Naive thymus-derived CD8-positive, alpha-beta T cell (primary cell): ENCODE measurements around the gene ASB4. TPM values are rescaled to one million over a fixed set of nuclear protein-coding genes. Genes with fewer than 3 reads are reported as not detected.
"Not testable (repeated sequence)": the region's sequence is repeated elsewhere in the genome, so short reads cannot be mapped to it uniquely, and the experiment has no call there.

Experiments
- ATAC-seq, 2 donors: fragments of 150-1000 bp; cut with Tn5 transposase in 1 of 2; sonication (Bioruptor Pico), chemical (Tn5 transposase) in 1 of 2; 1 replicate in 1 of 2; 2 replicates in 1 of 2; pipeline ENCODE4 v1.10.0; 2021; ENCODE audit warnings: mild to moderate bottlenecking in 2 of 2, moderate library complexity in 2 of 2
- POLR2A ChIA-PET: fragments of 350-600 bp; sonication (Branson Sonifier 250); formaldehyde crosslinking; loops from one replicate; lab custom pipeline; 2021; ENCODE audit warnings: antibody characterized with exemption; lab: Charles Lee
- DNase-seq, 10 donors: peaks; one replicate each; pipeline versions ENCODE4 v3.0.0 to v3.0.0-alpha.2; 2020 to 2022
- H3K27ac Mint-ChIP-seq, 10 donors: one replicate each; pipeline ENCODE4 v1.8.0; 2020 to 2022; ENCODE audit warnings: mild to moderate bottlenecking in 10 of 10, mixed read lengths in 10 of 10, moderate library complexity in 4 of 10, inconsistent platforms in 1 of 10
- H3K27me3 Mint-ChIP-seq, 5 donors: one replicate each; pipeline ENCODE4 v1.8.0; 2021 to 2022; ENCODE audit warnings: mixed read lengths in 5 of 5
- H3K36me3 Mint-ChIP-seq, 3 donors: one replicate each; pipeline ENCODE4 v1.8.0; 2020 to 2022; ENCODE audit warnings: mixed read lengths in 3 of 3, mild to moderate bottlenecking in 2 of 3, inconsistent platforms in 1 of 3
- H3K4me1 Mint-ChIP-seq, 4 donors: one replicate each; pipeline ENCODE4 v1.8.0; 2021 to 2022; ENCODE audit warnings: mixed read lengths in 4 of 4
- H3K4me3 Mint-ChIP-seq, 10 donors: one replicate each; pipeline ENCODE4 v1.8.0; 2020 to 2022; ENCODE audit warnings: mild to moderate bottlenecking in 10 of 10, mixed read lengths in 10 of 10, moderate library complexity in 6 of 10, inconsistent platforms in 1 of 10
- H3K9me3 Mint-ChIP-seq, 9 donors: one replicate each; pipeline ENCODE4 v1.8.0; 2020 to 2022; ENCODE audit warnings: mixed read lengths in 9 of 9, mild to moderate bottlenecking in 3 of 9, inconsistent platforms in 1 of 9, moderate library complexity in 1 of 9
- polyA plus RNA-seq, 3 donors: library from polyadenylated mRNA; unstranded; fragments of 300-500 nt; fragmentation: Illumina TruSeq; gene quantifications; one replicate each; pipeline ENCODE4 v1.2.3, GENCODE V29; 2021
- total RNA-seq, 8 experiments: library from RNA in 2 of 8; stranded (reverse) in 2 of 8; gene quantifications; one replicate each; pipeline ENCODE4 v1.2.3 and lab custom pipeline; 2021 to 2026

ASB4 gene
- total and polyA plus RNA-seq, 5 experiments from 2014 or later, result not detected

- POLR2A ChIA-PET, ATAC-seq, H3K4me3 Mint-ChIP-seq, H3K27ac Mint-ChIP-seq, H3K36me3 Mint-ChIP-seq, H3K4me1 Mint-ChIP-seq, H3K9me3 Mint-ChIP-seq, DNase-seq: not testable (repeated sequence)
- H3K27me3 Mint-ChIP-seq, result peaks cover 3 to 28% (median 7%) of the 10 kb centered on the region in 5 donors
Observed at GRCh38 chr7:95552010-95552926, 66.5 kb downstream of the ASB4 start.

GRCh38 chr7:95553939-95554338 lies 68.2 kb downstream of the ASB4 start:
- Mint-ChIP-seq H3K27me3 (peaks cover 4 to 31% (median 7%) of the 10 kb centered on the region in 5 donors), H3K36me3 (no peaks in the 10 kb centered on the region), H3K27ac (no peak overlapping the region), H3K4me1 (no peaks in the 10 kb centered on the region), H3K9me3 (no peaks in the 10 kb centered on the region), H3K4me3 (no peak overlapping the region)
- ATAC-seq (no peak), DNase-seq (no peak)
- POLR2A ChIA-PET, result no interaction called here

GRCh38 chr7:95556777-95557176 lies 71.0 kb downstream of the ASB4 start:
- Mint-ChIP-seq H3K4me1 (no peaks in the 10 kb centered on the region), H3K27ac (no peak overlapping the region), H3K9me3 (peaks cover 0 to 3% (median 0%) of the 10 kb centered on the region in 9 donors), H3K27me3 (peaks cover 2 to 22% (median 10%) of the 10 kb centered on the region in 5 donors), H3K4me3 (no peak overlapping the region), H3K36me3 (no peaks in the 10 kb centered on the region)
- DNase-seq, result no peak
- no peak for ATAC-seq
- POLR2A ChIA-PET, result no interaction called here

GRCh38 chr7:95558864-95559263 lies 73.1 kb downstream of the ASB4 start:
- ATAC-seq (no peak), DNase-seq (no peak)
- Mint-ChIP-seq H3K27ac (no peak overlapping the region), H3K4me3 (no peak overlapping the region), H3K9me3 (peaks cover 0 to 10% (median 0%) of the 10 kb centered on the region in 9 donors), H3K27me3 (peaks cover 2 to 16% (median 10%) of the 10 kb centered on the region in 5 donors), H3K4me1 (no peaks in the 10 kb centered on the region), H3K36me3 (no peaks in the 10 kb centered on the region)
- POLR2A ChIA-PET, result no interaction called here

GRCh38 chr7:95560674-95561073 lies 74.9 kb downstream of the ASB4 start:
- no peaks in the 10 kb centered on the region for H3K4me1 Mint-ChIP-seq
- POLR2A ChIA-PET, result no interaction called here
- no peak overlapping the region for H3K27ac Mint-ChIP-seq
- H3K36me3 Mint-ChIP-seq, result no peaks in the 10 kb centered on the region
- peaks cover 2 to 13% (median 7%) of the 10 kb centered on the region in 5 donors for H3K27me3 Mint-ChIP-seq
- ATAC-seq, result no peak
- DNase-seq, result no peak
- H3K4me3 Mint-ChIP-seq, result no peak overlapping the region
- H3K9me3 Mint-ChIP-seq, result peaks cover 0 to 10% (median 0%) of the 10 kb centered on the region in 9 donors

GRCh38 chr7:95569720-95570119 lies 84.0 kb downstream of the ASB4 start:
- ATAC-seq, result no peak

GRCh38 chr7:95577137-95577536 lies 91.4 kb downstream of the ASB4 start:
- Mint-ChIP-seq H3K27me3 (peaks cover 0 to 7% (median 2%) of the 10 kb centered on the region in 5 donors), H3K4me1 (no peaks in the 10 kb centered on the region), H3K4me3 (no peak overlapping the region), H3K27ac (no peak overlapping the region), H3K9me3 (peaks cover 0 to 19% (median 4%) of the 10 kb centered on the region in 9 donors), H3K36me3 (no peaks in the 10 kb centered on the region)
- POLR2A ChIA-PET, result no interaction called here
- DNase-seq, result no peak
- ATAC-seq, result no peak

More at GRCh38 chr7:95569720-95570119, 84.0 kb downstream of the ASB4 start:
- H3K27me3 Mint-ChIP-seq, result peaks cover 0 to 3% (median 0%) of the 10 kb centered on the region in 5 donors
- H3K36me3 Mint-ChIP-seq, result no peaks in the 10 kb centered on the region
- DNase-seq, result no peak
- POLR2A ChIA-PET, result no interaction called here
- H3K27ac Mint-ChIP-seq, result no peak overlapping the region
- H3K4me1 Mint-ChIP-seq, result no peaks in the 10 kb centered on the region
- H3K4me3 Mint-ChIP-seq, result no peak overlapping the region
- H3K9me3 Mint-ChIP-seq, result peaks cover 0 to 9% (median 3%) of the 10 kb centered on the region in 9 donors

GRCh38 chr7:95578299-95578855 lies 92.6 kb downstream of the ASB4 start:
- Mint-ChIP-seq H3K27ac (no peak overlapping the region), H3K4me3 (no peak overlapping the region), H3K9me3 (peaks cover 0 to 9% (median 2%) of the 10 kb centered on the region in 9 donors), H3K27me3 (peaks cover 0 to 7% (median 2%) of the 10 kb centered on the region in 5 donors), H3K4me1 (no peaks in the 10 kb centered on the region), H3K36me3 (no peaks in the 10 kb centered on the region)
- POLR2A ChIA-PET, result no interaction called here
- DNase-seq (no peak), ATAC-seq (no peak)

- DNase-seq (no peak), ATAC-seq (no peak)
- Mint-ChIP-seq H3K4me3 (no peak overlapping the region), H3K4me1 (no peaks in the 10 kb centered on the region), H3K36me3 (no peaks in the 10 kb centered on the region), H3K27ac (no peak overlapping the region), H3K9me3 (peaks cover 0 to 9% (median 2%) of the 10 kb centered on the region in 9 donors), H3K27me3 (peaks cover 0 to 7% (median 2%) of the 10 kb centered on the region in 5 donors)
- POLR2A ChIA-PET, result no interaction called here
Observed at GRCh38 chr7:95579318-95579717, 93.6 kb downstream of the ASB4 start.

- H3K27ac Mint-ChIP-seq, result no peak overlapping the region
Observed at GRCh38 chr7:95581467-95581866, 95.7 kb downstream of the ASB4 start.

GRCh38 chr7:95582578-95583293 lies 97.0 kb downstream of the ASB4 start:
- DNase-seq (no peak), ATAC-seq (no peak)
- H3K36me3 Mint-ChIP-seq, result no peaks in the 10 kb centered on the region
- POLR2A ChIA-PET, result no interaction called here
- no peaks in the 10 kb centered on the region for H3K9me3 Mint-ChIP-seq
- H3K4me1 Mint-ChIP-seq, result no peaks in the 10 kb centered on the region
- H3K4me3 Mint-ChIP-seq, result no peak overlapping the region
- H3K27ac Mint-ChIP-seq, result no peak overlapping the region
- peaks cover 0 to 4% (median 0%) of the 10 kb centered on the region in 5 donors for H3K27me3 Mint-ChIP-seq

More at GRCh38 chr7:95581467-95581866, 95.7 kb downstream of the ASB4 start:
- Mint-ChIP-seq H3K27me3 (peaks cover 0 to 4% (median 0%) of the 10 kb centered on the region in 5 donors), H3K4me3 (no peak overlapping the region), H3K9me3 (no peaks in the 10 kb centered on the region), H3K36me3 (no peaks in the 10 kb centered on the region), H3K4me1 (no peaks in the 10 kb centered on the region)
- ATAC-seq (no peak), DNase-seq (no peak)
- POLR2A ChIA-PET, result no interaction called here

- no peaks in the 10 kb centered on the region for H3K36me3 Mint-ChIP-seq
- ATAC-seq (no peak), DNase-seq (no peak)
- H3K27me3 Mint-ChIP-seq, result peaks cover 0 to 4% (median 0%) of the 10 kb centered on the region in 5 donors
- POLR2A ChIA-PET, result no interaction called here
- H3K4me1 Mint-ChIP-seq, result no peaks in the 10 kb centered on the region
- H3K9me3 Mint-ChIP-seq, result no peaks in the 10 kb centered on the region
- H3K27ac Mint-ChIP-seq, result no peak overlapping the region
- no peak overlapping the region for H3K4me3 Mint-ChIP-seq
Observed at GRCh38 chr7:95583834-95584621, 98.3 kb downstream of the ASB4 start.
